ENCODE data around the gene TRABD.

TRABD gene

DNA sequence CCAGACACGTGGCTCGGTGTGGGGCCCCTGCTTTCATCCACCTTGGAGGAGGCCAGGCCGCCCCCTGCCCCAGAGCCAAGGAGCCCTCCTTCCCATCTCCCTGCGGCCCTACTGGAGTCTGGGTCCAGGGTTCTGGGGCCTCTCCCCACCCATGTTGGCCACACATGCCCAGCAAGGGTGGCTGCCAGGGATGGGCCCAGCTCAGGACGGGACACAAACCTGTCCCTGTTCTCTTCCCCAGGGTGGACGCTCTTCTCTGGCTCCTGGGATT lies 10.6 kb upstream of the TRABD start:
- no peak for DNase-seq

DNA sequence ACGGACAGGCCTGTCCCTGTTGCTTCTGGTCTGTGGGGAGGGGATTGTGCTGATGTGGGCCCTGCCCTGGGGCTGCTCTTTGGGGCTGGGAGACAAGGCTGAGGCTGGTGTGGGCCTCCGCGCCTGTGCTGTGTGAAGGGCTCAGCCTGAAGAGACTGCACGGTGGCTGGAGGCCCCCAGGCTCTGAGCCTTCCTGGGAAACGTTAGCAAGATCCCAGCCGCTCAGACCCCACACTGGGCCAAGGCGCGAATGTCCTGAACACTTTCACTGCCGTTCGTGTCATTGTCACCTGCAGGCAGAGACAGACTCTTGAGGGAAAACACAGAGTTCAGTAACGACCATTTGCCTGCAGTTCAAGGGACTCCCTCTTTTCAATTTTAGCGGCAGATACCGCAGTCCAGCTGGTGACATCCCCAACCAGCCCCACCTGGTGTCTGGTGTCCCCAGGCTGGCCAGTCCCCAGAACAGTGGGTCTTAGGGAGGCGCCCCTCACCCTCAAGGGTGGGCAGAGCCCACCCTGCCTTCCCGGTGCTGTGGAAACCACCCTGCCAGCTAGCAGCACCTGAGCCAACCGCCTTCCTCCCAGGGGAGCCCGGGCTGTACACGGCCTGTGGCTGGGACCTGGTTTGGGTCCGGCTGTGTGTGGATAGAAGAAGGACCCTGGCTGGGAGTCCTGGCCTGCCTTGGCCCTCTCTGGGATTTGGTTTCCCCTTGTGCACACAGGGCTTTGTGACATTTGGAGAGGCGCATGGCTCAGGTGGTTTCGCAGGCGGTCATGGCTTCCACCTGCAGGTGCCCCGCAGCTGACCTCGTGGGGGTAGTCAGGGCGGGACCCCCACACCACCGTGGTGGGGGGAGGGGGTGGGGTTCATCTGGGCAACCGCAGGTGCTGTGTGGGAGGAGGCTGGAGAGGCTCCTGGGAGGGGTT lies 9.5 kb upstream of the TRABD start:
- no peak for DNase-seq

DNA sequence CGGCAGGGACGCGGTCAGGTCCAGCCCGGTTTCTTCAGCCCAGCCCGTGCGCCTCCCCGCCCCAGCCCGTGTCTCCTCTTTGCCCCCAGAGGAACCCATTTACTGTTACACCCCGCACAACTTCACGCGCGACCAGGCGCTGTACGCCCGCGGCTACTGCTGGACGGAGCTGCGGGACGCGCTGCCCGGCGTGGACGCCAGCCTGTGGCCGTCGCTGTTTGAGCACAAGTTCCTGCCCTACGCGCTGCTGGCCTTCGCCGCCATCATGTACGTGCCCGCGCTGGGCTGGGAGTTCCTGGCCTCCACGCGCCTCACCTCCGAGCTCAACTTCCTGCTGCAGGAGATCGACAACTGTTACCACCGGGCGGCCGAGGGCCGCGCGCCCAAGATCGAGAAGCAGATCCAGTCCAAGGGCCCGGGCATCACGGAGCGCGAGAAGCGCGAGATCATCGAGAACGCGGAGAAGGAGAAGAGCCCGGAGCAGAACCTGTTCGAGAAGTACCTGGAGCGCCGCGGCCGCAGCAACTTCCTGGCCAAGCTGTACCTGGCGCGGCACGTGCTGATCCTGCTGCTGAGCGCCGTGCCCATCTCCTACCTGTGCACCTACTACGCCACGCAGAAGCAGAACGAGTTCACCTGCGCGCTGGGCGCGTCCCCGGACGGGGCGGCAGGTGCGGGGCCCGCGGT lies 8.7 kb upstream of the TRABD start:
- no peak for DNase-seq

DNA sequence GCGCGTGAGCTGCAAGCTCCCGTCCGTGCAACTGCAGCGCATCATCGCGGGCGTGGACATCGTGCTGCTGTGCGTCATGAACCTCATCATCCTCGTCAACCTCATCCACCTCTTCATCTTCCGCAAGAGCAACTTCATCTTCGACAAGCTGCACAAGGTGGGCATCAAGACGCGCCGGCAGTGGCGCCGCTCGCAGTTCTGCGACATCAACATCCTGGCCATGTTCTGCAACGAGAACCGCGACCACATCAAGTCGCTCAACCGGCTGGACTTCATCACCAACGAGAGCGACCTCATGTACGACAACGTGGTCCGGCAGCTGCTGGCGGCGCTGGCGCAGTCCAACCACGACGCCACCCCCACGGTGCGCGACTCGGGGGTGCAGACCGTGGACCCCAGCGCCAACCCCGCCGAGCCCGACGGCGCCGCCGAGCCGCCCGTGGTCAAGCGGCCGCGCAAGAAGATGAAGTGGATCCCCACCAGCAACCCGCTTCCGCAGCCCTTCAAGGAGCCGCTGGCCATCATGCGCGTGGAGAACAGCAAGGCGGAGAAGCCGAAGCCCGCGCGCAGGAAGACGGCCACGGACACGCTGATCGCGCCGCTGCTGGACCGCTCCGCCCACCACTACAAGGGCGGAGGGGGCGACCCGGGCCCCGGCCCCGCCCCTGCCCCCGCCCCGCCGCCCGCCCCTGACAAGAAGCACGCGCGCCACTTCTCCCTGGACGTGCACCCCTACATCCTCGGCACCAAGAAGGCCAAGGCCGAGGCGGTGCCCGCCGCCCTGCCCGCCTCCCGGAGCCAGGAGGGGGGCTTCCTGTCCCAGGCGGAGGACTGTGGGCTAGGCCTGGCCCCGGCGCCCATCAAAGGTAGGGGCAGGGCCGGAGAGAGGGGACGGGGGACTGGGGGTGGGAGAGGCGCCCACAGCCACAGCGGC lies 7.9 kb upstream of the TRABD start:
- DNase-seq = no peak

DNA sequence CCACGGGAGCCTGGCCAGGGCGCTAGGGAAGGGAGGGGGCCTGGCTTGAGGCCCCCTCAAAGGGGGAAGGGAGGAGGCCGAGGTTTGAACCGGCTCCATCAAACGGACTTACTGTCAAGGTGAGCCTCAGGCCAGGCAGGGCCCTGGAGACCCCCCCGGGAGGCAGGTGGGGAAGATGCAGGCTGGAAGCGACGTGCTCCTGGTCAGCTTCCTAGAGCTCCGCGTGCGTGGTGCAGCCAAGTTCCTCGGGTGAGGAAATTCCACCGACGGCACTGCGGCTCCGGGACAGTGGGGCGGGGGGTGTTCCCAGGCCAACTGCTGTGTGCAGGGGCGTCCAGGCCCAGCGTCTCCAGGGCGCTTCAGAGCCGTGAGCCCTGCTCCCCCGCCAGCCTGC lies 7.2 kb upstream of the TRABD start:
- DNase-seq = no peak

DNA sequence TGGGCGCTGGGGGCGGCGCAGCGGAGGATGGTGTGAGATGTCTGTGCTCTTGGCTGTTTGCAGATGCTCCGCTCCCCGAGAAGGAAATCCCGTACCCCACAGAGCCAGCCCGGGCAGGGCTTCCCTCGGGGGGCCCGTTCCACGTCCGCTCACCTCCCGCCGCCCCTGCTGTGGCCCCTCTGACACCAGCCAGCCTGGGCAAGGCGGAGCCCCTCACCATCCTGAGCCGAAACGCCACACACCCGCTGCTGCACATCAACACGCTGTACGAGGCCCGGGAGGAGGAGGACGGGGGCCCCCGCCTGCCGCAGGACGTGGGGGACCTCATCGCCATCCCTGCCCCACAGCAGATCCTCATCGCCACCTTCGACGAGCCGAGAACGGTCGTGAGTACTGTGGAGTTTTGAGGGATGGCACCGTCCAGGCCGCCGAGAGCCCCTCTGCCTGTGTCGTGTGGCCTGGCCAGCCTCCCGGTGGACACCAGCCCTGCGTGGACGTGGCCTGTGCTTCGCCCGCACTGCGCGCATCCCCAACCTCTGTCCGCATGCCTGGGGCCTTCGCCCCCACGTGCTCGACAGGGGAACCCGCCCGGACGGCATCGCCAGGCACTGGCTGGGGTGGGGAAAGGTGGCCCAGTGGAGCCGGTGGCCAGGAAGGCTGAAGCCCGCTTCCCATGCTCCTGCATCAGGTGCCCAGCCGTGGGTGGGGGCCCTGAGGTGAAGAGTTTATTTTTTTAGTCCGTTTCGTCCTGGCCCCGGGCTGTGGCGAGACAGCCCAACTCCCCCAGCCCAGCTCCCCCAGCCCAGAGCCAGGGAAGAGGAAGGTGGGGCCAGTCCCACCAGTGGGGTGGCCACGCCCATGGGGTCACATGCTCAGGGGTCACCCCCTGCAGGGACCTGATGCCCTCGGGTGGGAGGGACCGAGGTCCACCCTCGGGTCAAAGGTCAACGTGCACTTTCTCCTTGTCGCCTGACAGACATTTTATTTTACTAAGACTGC lies 6.5 kb upstream of the TRABD start:
- no peak for DNase-seq

DNA sequence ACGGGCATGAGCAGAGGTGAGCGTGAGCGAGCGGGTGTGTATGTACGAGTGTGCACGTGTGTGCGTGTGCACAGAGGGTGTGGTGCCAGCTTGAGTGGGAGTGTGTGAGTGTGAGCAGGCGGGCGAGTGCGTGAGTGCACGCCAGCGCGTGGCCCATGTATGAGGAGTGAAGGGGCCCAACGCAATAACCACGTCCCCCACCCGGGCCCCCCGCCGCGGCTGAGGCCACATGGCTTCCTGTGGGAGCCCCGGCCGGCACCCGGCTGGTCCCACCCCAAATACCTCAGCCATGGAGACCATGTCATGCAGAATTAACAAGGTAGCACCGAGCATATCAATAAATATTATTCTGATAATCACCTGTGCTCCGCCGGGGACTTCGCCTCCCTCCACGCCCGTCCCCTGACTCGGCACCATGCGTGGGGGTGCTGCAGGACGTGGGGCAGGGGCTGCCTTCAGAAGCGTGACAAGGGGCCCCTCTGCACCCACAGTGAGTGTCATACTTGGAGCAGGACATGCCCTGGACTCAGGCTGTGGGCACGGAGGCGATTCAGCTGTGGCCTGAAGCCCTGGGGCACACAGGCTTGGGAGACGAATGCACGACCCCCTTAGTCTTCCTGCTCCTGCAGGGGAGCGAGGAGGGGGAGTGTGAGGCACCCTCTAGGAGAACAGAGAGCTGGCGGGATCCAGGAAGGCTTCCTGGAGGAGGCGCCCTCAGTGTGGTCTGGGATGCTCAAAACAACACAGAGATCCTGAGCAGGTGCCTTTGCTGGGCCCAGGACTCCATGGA lies 5.6 kb upstream of the TRABD start:
- no peak for DNase-seq

DNA sequence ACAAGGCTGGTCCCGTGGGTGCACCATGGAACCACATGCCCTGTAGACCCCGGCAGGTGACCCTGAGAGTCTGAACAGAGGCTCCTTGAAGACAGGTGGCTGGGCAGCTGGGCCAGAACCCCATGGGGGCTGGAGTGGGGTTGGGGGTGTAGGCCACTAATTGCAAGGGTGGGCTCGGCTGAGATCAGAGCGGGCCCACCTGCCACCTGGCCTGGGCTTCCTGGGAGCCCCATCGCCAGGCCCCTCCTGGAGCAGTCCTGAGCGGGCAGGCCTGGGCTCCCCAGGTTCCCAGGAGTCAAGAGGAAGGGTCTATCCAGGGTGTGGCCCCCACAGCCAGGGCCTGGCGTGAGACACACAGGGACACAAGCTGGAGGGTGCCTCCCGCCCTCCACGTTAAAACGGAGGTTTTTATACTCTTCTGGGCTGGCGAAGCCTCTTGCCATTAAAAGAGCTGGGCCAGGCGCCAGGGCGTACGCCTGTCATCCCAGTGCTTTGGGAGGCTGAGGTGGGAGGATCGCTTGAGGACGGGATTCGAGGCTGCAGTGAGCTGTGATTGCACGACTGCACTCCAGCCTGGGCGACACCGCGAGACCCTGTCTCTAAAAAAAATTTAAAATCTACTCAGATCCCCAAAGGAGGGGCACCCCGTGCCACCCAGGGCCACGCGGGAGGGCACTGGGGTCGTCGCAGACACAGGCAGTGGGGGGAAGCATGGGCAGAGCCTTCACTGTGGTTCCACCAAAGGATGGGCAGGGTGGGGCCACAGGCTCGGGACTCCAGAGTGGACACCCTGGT lies 4.8 kb upstream of the TRABD start:
- DNase-seq = no peak

DNA sequence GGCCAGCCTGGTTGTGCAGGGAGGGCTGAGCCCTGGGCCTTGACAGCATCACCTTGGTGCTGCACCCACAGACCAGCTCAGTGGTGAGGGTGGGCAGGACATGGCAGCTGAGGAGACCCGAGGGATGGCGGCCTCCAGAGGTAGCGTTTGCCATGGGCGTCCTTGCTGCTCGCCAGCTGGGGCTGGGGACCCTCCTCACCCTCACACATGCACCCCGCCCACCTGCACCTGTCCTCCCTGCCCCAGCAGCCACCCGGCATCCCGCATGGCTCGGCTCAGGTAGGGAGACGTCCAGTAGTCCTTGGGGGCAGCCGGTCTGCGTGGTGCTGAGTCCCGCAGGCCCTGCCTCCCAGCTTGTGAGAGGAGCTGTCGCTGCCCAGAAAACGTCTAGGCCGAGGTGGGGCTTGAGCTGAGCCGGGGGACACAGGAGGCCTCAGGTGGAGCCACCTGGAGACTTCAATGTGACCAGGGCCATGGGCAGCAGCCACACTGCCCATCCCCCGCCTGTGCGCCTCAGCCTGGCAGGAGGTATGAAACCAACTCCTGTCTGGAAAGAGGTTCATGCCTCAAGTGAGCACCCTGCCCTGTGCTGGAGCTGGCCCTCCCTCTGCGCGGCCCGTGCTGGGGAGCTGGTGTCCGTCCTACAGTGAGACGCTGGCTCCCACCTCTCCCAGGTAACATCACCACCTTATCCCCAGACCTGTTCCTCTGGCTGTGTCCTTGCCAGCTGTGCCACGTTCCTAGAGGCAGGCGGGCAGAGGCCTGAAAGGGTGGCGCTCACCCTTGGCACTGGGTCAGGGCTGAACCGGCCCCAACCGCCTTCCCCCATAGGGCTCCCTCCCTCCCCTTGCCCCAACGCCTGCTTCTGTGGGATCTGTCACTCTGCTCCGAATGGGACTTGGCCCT lies 3.3 kb upstream of the TRABD start:
- DNase-seq = no peak

DNA sequence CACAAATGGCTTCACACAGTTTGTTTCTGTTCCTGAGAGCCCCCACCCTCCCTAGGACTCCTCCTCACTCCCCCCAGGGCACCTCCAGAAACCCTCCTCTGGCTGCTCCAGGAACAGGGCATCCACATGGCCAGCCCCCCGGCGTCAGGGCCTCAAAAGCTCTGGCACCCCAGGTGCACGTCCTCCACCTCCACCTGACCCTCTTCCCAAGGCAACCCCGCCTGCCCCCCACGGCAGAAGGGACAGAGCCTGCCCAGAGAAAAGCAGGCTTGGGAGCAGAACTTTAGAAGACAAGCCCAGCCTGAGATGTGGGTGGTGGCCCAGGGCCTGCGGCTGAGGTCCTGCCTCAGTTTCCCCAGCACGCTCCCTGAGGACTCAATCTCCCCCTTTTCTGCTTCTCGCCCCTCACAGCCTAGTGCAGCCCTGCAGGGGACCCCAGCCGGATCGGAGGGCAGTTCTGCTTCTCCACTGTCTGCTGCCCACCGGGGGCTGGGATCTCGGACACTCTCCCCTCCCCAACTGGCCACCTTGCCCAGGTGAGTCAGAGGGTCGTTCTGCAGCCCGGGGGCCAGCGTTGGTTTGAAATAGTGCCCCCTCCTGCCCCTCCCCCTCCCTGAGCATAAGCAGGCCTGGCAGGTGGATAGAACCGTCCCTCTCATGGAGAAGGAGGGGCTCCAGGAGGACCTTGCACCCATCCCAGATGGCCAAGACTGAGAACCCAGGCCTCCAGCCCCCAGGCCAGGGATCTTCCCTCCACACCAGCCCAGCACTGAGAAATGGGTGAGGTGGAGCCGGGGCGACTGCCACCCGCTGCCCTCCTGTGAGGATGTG lies 2.4 kb upstream of the TRABD start:
- no peak for DNase-seq

DNA sequence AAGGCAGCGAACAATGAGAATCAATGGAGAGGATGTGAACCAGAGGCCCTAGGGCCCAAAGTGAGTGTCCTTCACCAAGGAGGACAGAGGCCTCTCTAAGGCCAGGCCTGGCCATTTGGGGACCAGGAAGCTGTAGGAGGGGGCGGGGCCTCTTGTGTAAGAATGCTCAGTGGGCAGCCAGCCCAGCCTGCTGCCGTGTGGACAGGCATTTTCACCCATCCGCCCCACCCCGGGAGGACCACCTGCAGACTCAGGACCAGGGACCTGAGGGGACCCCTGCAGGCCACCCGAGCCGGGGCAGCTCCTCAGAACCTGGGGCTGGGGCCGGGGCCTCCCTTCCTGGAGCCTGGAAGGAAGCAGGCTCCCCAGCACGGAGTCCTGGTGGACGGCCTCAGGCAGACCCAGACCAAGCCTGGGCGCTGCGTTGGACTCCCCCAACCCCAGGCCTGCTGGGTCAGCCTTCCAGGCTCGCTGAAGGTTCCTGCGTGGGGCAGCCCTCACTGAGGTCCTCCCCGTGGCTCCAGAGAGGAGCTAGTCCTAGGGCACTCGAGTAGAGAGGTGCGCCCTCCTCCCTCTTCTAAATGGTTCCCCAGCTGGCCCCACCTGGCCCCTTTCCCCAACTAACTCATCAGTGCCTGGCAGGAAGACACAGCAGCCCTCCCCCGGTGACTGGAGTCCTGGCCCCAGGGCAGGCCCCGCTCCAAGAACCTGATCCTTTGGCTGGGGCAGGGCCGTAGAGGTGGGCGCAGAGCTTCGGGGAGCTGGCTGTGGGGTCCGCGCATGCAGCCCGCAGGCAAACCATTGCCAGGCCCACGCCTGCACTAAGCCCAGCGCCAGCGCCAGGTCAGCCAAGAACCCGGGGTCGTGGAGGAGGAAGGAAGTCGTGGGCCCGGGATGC lies 1.5 kb upstream of the TRABD start:
- DNase-seq = no peak

DNA sequence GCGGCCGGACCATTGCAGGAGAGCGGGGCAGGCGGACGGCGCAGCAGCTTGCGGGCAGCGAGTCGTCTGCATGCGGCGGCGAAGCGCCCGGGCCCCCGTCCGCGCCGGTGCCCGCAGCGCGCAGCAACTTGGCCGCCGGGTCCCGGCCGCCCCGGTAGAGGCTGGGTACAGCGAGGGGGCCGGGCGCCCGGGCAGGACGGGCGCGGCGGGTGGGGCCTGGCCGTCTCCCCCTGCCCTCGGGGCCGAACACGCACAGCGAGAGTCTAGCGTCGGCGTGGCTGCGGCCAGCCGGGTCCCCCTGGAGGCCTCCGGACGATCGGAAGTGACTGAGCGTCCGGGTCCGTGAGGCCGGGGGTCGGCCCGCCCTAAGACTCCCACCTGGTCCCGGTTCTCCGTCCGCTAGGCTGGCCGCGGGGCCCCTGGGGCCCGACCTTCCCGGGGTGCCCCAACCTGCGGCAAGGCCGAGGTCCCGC lies 775 bp upstream of the TRABD start:
- no peak for DNase-seq

DNA sequence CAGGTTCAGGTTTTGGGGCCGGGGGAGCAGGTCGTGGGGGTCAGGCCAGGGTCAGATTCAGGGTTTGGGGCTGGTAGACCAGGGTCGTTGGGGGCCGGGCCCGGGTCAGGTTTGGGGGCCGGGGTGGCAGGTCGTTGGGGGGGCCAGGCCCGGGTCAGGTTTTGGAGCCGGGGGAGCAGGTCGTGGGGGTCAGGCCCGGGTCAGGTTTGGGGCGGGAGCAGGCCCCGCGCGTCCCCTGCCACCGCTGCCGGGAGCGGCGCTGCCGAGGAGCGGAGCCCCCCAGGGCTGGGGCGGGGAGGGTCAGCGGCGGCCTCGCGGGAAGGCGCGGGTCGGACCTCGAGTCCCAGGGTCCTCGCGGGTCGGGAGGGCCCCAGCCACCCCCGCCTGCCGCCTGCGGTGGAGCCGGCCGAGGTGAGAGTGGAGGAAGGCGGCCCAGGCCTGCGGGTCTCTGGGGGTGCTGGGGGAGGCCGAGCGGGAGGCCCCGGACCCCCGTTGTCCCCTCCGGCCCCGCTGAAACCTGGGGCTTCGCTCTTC lies 535 bp downstream of the TRABD start:
- no peak for DNase-seq

DNA sequence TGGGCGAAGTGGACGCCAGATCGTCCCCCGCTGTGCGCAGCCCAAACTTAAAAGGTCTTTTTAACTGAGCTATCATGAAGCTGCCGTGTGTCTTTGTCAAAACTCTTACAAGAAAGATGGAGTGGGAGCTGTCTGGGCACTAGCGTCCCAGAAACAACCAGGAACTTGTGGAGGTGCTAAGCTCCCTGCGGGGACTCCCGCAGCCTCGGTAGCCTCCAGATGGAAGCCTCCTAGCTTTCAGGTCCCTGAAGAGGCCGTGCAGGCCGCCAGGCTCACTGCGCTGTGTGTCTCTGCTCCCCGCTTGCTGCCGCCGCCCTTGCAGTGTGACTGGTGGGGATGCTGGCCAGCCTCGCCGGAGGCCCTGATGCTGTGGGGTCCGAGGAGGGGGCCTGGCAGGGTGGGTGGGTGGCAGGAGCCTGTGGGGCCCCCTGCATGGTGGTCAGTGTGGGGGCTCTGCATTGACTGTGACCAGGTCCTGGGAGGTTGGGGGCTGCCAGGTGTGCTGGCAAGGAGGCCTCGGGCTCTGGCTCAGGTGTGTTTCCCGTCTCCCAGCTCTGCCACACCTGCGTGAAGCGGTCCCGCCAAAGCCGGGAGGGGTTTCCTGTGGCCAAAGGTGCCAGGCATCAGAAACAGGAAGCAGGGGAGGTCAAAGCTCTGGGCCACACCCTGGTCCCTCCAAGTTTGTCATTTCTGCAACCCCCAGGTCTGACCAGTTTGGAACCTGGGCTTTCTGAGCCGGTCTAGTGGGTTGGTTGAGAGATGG lies 1.2 kb downstream of the TRABD start:
- peak; percentile 39 to 45 for DNase-seq

DNA sequence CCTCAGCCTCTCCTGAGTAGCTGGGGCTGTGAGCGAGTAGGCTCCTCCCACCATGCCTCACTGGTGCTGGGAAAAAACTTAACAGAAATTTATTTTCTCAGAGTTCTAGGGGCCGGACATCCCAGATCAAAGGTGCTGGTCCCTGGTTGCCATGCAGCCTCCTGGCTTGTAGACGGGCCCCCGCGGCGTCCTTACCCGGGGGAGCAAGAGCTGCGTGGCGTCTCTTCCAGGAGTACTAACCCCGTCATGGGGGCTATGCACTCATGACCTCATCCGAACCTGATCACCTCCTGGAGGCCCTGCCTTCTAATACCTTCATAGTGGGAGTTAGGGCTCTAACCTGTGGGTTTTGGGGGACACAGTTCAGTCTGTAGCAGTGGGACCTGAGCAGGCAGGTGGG lies 2.6 kb downstream of the TRABD start:
- no peak for DNase-seq

DNA sequence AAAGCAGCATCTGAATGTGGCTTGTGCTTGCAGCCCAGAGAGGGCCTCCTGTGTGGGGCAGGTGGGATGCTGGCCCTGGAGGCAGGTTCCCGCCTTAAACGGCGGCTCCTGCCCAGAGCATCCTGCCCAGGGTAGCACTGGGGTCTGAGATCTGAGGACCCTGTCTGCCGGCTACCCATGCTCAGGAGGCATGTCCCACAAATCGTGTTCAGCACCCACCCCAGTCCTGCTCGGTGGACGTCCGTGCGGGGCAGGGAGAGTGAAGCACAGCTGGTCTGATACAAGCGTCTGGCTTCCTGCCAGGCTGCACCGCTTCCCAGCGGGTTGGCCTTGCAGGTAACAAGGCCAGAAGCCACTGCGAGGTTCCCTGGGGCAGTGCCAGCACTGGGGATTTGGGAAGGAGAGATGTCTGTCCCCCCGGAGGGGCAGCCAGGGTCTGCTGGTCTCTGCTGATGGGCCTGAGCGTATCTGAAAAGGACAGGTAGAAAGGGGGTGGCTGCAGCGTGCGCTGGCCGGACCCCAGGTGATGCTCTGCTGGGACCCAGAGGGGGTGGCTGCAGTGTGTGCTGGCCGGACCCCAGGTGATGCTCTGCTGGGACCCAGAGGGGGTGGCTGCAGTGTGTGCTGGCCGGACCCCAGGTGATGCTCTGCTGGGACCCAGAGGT lies 3.6 kb downstream of the TRABD start:
- DNase-seq = no peak
